DMS153 treated with DMSO at 0.1 percent for 48 hours (cell line): ENCODE measurements around the gene OGFR.
A peak's percentile ranks its signal among the peaks of the same experiment; 100 is the strongest.

Source experiments
- DNase-seq: peaks from one replicate; lab custom pipeline; 2025; ENCODE audit not compliant: unreplicated experiment; lab: John Stamatoyannopoulos, UW

The OGFR gene

GRCh38 chr20:62769346-62770071 is 35.1 kb upstream of the OGFR start:
- no peak for DNase-seq

GRCh38 chr20:62770111-62770910 is 34.3 kb upstream of the OGFR start:
- no peak for DNase-seq

GRCh38 chr20:62770916-62771315 is 33.7 kb upstream of the OGFR start:
- no peak for DNase-seq

GRCh38 chr20:62771396-62772102 is 33.1 kb upstream of the OGFR start:
- DNase-seq, result no peak

GRCh38 chr20:62772103-62772611 is 32.5 kb upstream of the OGFR start:
- DNase-seq, result no peak

GRCh38 chr20:62772619-62772989 is 32.0 kb upstream of the OGFR start:
- no peak for DNase-seq

GRCh38 chr20:62772990-62773844 is 31.4 kb upstream of the OGFR start:
- DNase-seq, result no peak

GRCh38 chr20:62773845-62774714 is 30.6 kb upstream of the OGFR start:
- DNase-seq, result peak; percentile 4

- no peak for DNase-seq
These were observed 29.9 kb upstream of the OGFR start for GRCh38 chr20:62774762-62775161.

- no peak for DNase-seq
These were observed 29.4 kb upstream of the OGFR start for GRCh38 chr20:62775206-62775605.

GRCh38 chr20:62776035-62776691 is 28.5 kb upstream of the OGFR start:
- no peak for DNase-seq

- DNase-seq, result no peak
These were observed 27.7 kb upstream of the OGFR start for GRCh38 chr20:62776692-62777527.

GRCh38 chr20:62777528-62777830 is 27.2 kb upstream of the OGFR start:
- no peak for DNase-seq

- DNase-seq, result no peak
These were observed 26.6 kb upstream of the OGFR start for GRCh38 chr20:62778058-62778457.

GRCh38 chr20:62778601-62779416 is 25.8 kb upstream of the OGFR start:
- no peak for DNase-seq

- no peak for DNase-seq
These were observed 25.3 kb upstream of the OGFR start for GRCh38 chr20:62779417-62779685.

GRCh38 chr20:62780204-62780603 is 24.4 kb upstream of the OGFR start:
- no peak for DNase-seq

GRCh38 chr20:62780696-62781095 is 23.9 kb upstream of the OGFR start:
- DNase-seq, result peak; percentile 37
